GM12872 (cell line): Measurements from ENCODE around the gene PSRC1.

Source experiments
- CTCF ChIP-seq: IDR thresholded peaks from 3 replicates; pipeline ENCODE4 v1.5.1; 2011; ENCODE audit warnings: low read depth, mild to moderate bottlenecking, low read length, moderate library complexity; ENCODE audit not compliant: insufficient read depth

Gene PSRC1

GRCh38 chr1:109231066-109231465 is 51.9 kb downstream of the PSRC1 start:
- no peak for TF ChIP-seq CTCF
